Hippocampal formation (tissue), 2 donors: ENCODE measurements around the gene CRACDL.
"Not testable (repeated sequence)": the region's sequence is repeated elsewhere in the genome, so short reads cannot be mapped to it uniquely, and the experiment has no call there.

Source experiments
- DNase-seq, 2 donors: peaks; one replicate each; lab custom pipeline; 2025; lab: John Stamatoyannopoulos, UW

CRACDL gene

DNA sequence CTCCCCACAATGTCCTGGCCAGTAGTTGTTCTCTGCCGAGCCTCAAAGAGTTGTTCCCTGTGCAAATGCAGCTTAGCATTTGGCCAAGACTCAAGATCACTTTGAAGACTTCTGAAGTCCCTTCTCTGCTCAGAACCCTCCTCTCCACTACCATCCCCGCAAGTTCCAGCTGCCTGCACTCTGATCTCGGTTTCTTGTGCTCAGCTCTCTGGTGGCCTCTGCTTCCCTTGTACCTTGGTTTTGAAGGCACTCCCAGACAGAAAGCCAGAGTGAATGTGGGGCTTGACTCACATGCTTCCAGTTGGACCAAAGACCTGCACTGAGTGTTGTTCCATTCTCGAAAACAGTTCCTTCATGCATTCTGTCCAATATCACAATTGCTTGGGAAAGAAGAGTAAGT is 28.6 kb downstream of the CRACDL start:
- no peak for DNase-seq

- no peak for DNase-seq
Observed at GRCh38 chr2:98903767-98904485, 32.1 kb downstream of the CRACDL start.

GRCh38 chr2:98903064-98903355 is 33.0 kb downstream of the CRACDL start:
- no peak for DNase-seq

DNA sequence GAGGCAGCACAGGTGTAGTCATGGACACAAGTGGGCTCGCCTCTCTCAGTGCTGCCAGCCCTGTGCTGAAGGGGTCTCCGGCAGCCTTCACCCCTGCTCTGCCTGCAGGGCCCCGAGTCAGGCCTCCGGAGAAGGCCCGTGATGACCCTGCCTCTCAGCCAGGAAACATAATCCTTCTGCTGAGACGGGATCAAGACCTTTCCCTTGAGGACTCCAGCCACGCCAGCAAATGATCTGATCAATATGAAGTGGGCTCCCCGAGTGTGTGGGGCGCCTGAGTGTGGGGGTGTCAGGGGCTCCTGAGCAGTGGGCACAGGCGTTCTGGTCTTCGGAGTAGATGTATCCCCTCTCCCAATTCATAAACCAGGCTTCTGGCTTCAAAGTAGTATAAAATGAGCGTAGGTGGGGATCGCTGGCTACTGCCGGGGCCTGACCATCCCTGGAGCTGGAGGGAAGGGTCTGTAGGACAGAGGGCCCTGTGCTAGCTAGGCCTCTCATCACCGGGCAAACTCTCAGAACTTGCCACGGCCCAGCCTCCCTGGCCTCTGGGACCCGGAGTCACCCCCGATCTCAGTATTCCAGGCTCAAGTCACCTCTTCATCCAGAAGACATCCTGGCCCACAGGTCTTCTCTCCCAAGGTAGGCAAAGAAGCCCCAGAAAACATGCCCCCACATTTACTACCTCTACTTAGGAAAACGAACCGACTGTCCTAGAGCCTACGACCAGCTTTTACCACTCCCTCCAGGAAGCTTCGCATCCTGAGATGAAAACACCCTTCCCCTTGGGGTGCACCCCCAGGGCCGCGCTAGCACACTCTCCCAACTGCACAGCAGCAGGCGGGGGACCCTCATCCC is 33.6 kb downstream of the CRACDL start:
- no peak for DNase-seq

GRCh38 chr2:98901702-98902101 is 34.3 kb downstream of the CRACDL start:
- no peak for DNase-seq

DNA sequence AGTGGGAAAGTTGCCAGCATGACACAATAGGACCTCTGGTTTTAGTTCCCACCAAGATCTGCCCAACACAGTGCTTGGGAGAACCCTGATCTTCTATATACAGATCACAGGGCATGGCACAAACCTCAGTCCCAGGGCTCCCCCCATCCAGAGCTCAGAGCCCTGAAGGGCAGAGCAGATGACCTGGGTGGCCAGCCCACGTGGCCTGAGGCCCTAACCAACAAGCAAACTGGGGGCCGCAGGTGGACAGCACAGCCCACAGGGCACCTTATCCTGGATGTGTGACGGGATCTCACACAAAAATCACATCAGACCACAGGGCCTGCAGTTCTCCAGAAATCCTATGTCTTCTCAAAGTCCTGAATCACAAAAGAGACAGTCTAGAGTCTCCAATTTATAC is 34.7 kb downstream of the CRACDL start:
- DNase-seq = no peak

- DNase-seq = no peak
Observed at GRCh38 chr2:98900721-98901120, 35.3 kb downstream of the CRACDL start.

DNA sequence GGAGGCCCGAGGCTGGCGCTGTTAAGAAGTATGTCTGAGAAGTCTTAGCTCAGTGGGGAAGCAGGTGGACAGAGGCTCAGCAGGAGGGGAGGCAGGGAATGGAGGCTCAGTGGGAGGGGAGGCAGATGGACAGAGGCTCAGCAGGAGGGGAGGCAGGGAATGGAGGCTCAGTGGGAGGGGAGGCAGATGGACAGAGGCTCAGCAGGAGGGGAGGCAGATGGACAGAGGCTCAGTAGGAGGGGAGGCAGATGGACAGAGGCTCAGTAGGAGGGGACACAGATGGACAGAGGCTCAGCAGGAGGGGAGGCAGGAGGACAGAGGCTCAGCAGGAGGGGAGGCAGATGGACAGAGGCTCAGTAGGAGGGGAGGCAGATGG is 36.3 kb downstream of the CRACDL start:
- not testable (repeated sequence) for DNase-seq

DNA sequence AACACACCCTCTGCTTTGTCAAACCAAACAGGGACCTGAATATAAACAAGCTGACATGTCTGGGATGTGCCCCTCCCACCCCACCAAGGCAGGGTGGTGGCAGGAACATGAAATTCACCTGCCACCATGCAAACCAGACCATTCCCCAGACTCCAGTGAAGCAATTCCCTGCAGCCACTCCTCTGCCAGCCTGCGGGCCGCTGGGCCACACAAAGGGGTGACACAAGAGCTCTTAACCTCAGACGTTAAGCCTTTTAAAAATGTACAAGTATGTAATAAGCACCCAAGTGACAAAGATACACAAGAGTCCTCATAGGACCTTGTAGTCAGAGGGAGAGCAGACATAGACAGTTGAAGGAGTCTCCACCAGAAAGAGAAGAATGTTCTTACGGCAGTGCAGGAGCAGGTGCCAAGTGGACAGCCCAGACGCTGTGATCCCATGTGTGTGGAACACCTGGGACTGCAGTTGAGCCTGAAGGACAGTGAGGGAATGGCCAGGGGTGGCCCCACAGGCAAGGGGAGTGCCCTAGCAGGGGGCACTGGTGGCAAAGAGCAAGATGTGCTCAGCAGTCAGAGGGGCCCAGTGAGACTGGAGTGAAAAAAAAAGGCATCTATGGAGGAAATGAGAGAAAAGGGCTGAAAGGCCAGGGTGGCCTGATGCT is 36.9 kb downstream of the CRACDL start:
- no peak for DNase-seq

DNA sequence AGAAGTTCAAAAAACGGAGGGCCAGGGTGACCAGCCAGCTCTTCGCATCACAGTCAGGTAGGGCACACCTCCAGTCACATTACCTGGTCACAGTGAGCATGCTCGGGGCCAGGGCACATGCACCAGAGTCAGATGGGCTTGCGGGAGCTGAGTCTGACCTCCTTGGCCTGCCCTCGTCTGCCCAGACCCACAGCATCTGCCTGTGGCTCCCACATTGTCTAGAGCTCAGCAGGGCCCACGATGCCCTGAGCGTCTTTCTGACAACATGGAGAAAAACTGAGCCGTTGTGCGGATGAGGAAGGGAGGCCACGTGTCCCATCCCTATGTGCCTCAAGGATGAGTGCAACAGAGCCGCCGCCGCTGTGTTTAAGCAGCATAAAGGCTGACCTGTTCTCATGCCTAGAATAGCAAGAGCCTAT is 37.6 kb downstream of the CRACDL start:
- no peak for DNase-seq

GRCh38 chr2:98897746-98898145 is 38.3 kb downstream of the CRACDL start:
- DNase-seq = no peak

DNA sequence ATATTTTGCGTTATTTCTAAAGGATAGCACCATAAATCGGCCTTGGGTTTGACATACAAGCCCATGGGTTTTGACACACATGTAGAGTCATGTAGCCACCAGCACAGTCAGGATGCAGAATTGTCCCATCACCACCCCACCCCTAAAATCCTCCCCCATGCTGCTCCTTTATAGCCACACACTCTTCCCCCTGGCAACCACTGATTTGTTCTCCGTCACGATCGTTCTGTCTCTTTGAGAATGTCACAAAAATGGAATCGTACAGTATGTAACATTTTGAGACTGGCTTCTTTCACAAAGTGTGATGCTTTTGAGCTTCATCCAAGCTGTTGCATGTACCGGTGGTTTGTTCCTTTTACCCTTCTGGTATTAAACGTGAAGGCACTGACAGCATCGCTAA is 39.1 kb downstream of the CRACDL start:
- no peak for DNase-seq

- DNase-seq = no peak
Observed at GRCh38 chr2:98896416-98896815, 39.6 kb downstream of the CRACDL start.

DNA sequence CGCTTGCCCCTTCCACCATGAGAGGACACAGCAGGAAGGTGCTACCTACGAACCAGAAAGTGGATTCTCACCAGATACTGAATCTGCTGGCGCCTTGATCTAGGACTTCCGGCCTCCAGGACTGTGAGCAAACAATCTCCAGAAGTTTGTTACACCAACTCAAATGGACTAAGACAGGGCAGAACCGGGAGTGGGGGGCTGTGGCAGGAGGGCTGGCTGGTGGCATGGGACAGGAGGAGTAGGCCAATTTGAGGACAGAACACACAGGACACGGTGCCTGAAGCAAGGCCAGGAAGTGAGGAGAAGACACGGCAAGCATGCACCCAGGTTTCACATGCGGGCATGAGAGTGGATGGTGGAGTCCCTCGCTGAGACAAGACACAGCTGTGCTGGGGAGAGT is 40.1 kb downstream of the CRACDL start:
- no peak for DNase-seq

- no peak for DNase-seq
Observed at GRCh38 chr2:98895221-98895620, 40.8 kb downstream of the CRACDL start.

DNA sequence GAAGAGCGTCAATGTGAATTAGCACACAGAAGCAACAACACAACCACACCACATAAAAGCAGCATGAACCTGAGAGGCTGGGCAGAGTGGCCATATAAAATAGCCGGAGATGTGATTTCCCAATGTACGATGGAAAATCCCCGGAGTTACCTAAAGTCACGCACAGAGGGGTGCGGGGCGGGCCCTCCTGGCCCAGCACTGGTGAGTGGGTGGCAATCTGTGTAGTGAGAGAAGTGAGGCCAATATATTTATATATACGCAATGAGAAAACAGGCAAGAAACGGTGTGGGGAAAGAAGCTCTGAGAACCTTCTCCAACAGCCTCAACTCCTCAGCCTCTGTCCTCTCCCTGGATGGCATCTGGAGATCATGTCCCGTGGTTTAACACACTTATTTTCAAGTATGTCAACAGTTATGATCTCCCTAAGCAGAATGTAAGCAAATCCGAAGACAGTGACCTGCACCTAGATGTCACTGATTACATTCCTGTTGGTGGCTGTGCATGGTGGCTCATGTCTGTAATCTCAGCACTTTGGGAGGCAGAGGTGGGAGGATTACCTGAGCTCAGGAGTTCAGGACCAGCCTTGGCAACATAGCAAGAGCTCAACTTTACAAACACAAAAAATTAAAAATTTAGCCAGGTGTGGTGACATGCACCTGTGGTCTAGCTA is 41.6 kb downstream of the CRACDL start:
- DNase-seq = no peak

GRCh38 chr2:98893911-98894321 is 42.1 kb downstream of the CRACDL start:
- no peak for DNase-seq

- no peak for DNase-seq
Observed at GRCh38 chr2:98892871-98893270, 43.2 kb downstream of the CRACDL start.

DNA sequence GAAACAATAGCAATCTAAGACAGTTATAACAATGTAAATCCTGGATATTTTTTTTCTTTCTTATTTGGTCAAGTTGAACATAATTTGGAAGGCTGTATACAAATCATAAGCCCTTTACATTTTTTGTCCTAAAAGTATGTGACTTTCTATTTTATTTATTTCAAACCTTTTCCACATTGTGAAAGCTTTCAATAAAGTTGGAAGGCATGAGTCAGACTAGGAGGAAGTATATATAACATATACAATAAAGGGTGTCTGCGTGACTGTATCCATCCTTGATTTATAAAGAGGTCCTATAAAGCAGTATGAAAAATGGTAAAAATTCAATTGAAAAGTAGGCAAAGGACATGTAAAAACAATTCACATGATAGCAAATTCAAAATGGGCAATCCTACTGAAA is 44.4 kb downstream of the CRACDL start:
- DNase-seq = no peak

DNA sequence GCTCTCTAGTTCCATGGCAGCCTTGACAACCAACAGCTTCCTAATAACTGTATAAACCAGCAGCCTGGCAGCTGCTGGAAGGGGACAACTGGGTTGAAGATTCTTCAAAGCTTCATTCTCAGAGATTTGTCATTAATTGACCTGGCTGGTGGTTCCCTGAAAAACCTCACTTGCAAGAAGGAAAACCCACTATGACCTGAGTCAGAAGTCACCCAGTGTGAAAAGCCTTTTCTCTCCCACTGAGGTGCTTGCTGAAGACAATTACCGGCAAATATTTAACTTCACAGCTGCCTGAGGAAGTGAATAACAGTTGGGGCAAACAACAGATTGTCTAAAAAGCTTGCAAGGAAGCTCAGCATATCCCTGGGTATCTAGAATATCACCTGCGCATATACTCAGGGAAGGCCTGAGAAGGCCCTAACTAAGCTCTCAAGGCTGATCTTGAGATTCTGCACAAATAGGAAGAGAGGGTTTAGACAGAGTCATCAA is 49.9 kb downstream of the CRACDL start:
- no peak for DNase-seq

DNA sequence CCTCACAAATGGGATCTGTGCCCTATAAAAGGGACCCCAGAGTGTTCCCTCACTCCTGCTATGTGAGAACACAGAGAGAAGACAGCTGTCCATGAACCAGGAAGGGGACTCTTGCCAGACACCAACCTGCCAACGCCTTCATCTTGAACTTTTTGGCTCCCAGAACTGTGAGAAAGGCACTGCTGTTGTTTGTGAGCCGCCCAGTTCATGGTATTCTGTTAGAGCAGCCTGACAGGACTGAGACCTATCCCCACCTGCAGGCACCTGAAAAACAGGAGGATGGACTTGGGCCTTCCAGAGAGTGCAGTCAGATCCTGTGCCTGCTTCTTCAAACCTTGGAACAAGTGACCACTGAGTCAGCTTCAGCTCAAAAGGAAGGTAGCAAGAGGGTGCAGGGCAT is 51.4 kb downstream of the CRACDL start:
- no peak for DNase-seq

- no peak for DNase-seq
Observed at GRCh38 chr2:98883780-98884211, 52.2 kb downstream of the CRACDL start.
